GM19240 (cell line): ENCODE results near the gene HEXIM1.
"Not testable (repeated sequence)": the region's sequence is repeated elsewhere in the genome, so short reads cannot be mapped to it uniquely, and the experiment has no call there.

Experiments
- DNase-seq: peaks from one replicate; pipeline ENCODE4 v3.0.0; 2011; ENCODE audit warnings: low spot score; ENCODE audit not compliant: insufficient read length

Gene HEXIM1

GRCh38 chr17:45113424-45113754 is 34.9 kb upstream of the HEXIM1 start:
- no peak for DNase-seq

- no peak for DNase-seq
These were observed 34.0 kb upstream of the HEXIM1 start for GRCh38 chr17:45114117-45114932.

GRCh38 chr17:45115015-45115625 is 33.2 kb upstream of the HEXIM1 start:
- no peak for DNase-seq

- no peak for DNase-seq
These were observed 32.4 kb upstream of the HEXIM1 start for GRCh38 chr17:45115871-45116270.

GRCh38 chr17:45116434-45117016 is 31.8 kb upstream of the HEXIM1 start:
- DNase-seq = no peak

- DNase-seq = no peak
These were observed 30.9 kb upstream of the HEXIM1 start for GRCh38 chr17:45117334-45117733.

- DNase-seq = no peak
These were observed 30.2 kb upstream of the HEXIM1 start for GRCh38 chr17:45117848-45118646.

GRCh38 chr17:45118691-45119090 is 29.6 kb upstream of the HEXIM1 start:
- DNase-seq = no peak

- no peak for DNase-seq
These were observed 28.3 kb upstream of the HEXIM1 start for GRCh38 chr17:45119964-45120363.

- no peak for DNase-seq
These were observed 27.7 kb upstream of the HEXIM1 start for GRCh38 chr17:45120558-45120957.

GRCh38 chr17:45121055-45121454 is 27.2 kb upstream of the HEXIM1 start:
- DNase-seq = no peak

- no peak for DNase-seq
These were observed 25.1 kb upstream of the HEXIM1 start for GRCh38 chr17:45123076-45123770.

- no peak for DNase-seq
These were observed 24.1 kb upstream of the HEXIM1 start for GRCh38 chr17:45123930-45124796.

GRCh38 chr17:45124797-45125122 is 23.5 kb upstream of the HEXIM1 start:
- not testable (repeated sequence) for DNase-seq

- no peak for DNase-seq
These were observed 22.8 kb upstream of the HEXIM1 start for GRCh38 chr17:45125509-45125908.

- DNase-seq = no peak
These were observed 21.1 kb upstream of the HEXIM1 start for GRCh38 chr17:45127207-45127547.

- DNase-seq = no peak
These were observed 20.6 kb upstream of the HEXIM1 start for GRCh38 chr17:45127548-45128300.

- DNase-seq = no peak
These were observed 19.9 kb upstream of the HEXIM1 start for GRCh38 chr17:45128331-45128730.

- no peak for DNase-seq
These were observed 19.3 kb upstream of the HEXIM1 start for GRCh38 chr17:45128989-45129388.

GRCh38 chr17:45129426-45129939 is 18.8 kb upstream of the HEXIM1 start:
- DNase-seq = no peak
